Retinal pigment epithelial cell (primary cell): ENCODE results near the gene ZFHX2.

Source experiments
- DNase-seq: peaks from one replicate; pipeline ENCODE4 v3.0.0-alpha.2; 2010; ENCODE audit warnings: low read depth
- H3K4me3 ChIP-seq: 2 replicates; pipeline ENCODE4 v1.5.1; 2011; ENCODE audit warnings: mild to moderate bottlenecking, low read length, control low read depth, moderate library complexity
- TF ChIP-seq, protein P1 (sequence below): conservative IDR thresholded peaks from 2 replicates; pipeline ENCODE4 v1.5.1; 2011; ENCODE audit warnings: low read depth, low read length, control low read depth, inconsistent platforms

Gene ZFHX2

DNA sequence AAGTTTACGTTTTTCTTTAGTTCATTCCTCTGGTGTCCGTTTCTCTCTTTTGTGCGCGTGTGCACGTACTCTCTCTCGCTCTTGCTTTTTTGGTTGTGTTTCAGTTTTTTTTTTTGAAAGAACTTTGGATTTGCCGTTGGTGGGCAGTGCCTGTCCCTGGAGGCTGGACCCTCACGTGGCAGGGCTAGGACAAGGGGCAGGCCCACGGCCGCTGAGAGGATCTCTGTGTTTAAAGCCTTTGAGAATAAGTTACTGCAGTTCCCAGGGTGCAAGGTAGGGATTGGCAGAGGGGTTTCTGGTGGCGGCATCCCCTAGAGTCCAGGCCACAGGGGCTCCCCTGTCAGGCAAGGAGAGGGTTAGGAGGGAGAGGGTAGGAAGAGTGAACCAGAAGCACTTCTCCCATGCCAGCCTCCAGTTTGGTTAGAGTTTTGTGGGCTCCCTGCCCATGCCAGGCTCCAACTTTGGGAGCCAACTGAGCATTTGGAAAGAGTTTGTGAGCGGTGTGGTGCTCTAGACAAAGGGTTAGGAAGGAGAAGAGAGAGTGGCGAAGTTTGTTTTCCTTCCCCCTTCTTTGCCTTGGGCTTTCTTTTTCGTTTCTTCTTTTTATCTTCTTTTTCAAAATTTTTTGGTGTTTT, 30.5 kb downstream of the ZFHX2 start:
- DNase-seq = no peak
- H3K4me3 ChIP-seq = no peak overlapping the region
- TF ChIP-seq, protein P1, sequence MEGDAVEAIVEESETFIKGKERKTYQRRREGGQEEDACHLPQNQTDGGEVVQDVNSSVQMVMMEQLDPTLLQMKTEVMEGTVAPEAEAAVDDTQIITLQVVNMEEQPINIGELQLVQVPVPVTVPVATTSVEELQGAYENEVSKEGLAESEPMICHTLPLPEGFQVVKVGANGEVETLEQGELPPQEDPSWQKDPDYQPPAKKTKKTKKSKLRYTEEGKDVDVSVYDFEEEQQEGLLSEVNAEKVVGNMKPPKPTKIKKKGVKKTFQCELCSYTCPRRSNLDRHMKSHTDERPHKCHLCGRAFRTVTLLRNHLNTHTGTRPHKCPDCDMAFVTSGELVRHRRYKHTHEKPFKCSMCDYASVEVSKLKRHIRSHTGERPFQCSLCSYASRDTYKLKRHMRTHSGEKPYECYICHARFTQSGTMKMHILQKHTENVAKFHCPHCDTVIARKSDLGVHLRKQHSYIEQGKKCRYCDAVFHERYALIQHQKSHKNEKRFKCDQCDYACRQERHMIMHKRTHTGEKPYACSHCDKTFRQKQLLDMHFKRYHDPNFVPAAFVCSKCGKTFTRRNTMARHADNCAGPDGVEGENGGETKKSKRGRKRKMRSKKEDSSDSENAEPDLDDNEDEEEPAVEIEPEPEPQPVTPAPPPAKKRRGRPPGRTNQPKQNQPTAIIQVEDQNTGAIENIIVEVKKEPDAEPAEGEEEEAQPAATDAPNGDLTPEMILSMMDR = no peak

DNA sequence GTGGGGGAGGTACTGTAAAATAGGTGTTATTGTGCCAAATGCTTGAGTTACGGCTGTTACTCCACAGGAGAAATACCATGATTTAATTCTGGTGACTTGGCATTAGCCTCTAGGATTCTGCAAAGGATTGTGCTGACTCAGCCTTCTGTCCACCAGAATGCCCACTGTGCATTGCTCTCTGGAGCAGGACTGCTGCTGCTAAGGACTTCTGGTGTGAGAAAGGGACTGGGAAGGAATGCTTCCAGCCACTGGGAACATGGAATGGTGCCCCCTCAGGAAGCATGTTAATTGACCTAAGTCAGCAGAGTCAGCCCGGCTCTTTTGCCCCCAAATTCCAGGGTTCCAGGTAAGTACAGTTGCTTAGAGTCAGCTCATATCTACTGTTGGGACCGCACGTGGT, 32.9 kb downstream of the ZFHX2 start:
- TF ChIP-seq, protein P1 = no peak
- H3K4me3 ChIP-seq = no peak overlapping the region
- DNase-seq = peak; percentile 5

DNA sequence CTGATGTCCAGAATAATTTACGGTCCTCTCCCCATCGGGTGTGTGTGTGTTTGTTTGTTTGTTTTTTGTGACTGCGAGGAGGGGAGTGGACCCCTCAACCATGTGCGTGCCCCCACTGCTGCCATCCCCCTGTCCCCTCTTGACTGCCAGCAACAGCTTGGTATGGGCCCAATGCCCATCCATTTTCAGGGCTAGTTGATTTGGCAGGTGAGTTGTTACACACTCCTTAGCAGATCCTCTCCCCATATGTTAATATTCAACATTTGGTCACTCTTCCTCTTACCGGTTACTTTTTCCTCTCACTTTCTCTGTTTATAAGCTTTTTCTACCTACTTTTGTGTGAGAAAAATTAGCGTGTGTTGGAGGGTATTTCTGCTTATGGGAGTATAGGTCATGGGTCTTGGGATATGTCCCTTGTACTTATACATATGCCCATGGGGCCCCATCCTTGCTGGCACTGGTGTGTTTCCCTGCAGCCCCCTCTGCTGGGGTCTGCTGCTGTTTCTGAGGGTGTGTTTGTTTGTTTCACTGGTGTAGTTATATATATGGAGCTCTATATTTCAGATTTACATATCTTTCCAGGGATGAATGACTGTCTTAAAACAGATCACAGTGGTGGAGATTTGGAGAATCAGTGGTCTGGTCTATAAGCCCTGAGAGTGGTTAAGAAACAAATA, 33.8 kb downstream of the ZFHX2 start:
- DNase-seq = no peak
- TF ChIP-seq, protein P1 = no peak
- H3K4me3 ChIP-seq = no peak overlapping the region

DNA sequence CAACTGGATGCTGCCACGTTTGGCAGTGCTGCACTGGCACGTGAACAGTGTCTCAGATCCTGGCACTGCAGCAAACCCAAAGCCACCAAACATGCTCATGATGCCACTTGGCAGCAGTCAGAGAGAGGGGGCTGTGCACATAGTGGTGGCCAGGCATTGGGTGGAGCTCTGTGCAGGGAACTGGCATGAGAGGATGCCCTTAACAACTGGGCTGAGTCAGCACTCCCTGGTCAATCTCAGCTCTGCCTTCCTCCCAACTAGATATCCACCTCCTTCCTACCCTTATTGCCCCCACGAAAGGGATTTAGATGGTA, 37.0 kb downstream of the ZFHX2 start:
- TF ChIP-seq, protein P1 = no peak
- no peak for DNase-seq
- H3K4me3 ChIP-seq = no peak overlapping the region

DNA sequence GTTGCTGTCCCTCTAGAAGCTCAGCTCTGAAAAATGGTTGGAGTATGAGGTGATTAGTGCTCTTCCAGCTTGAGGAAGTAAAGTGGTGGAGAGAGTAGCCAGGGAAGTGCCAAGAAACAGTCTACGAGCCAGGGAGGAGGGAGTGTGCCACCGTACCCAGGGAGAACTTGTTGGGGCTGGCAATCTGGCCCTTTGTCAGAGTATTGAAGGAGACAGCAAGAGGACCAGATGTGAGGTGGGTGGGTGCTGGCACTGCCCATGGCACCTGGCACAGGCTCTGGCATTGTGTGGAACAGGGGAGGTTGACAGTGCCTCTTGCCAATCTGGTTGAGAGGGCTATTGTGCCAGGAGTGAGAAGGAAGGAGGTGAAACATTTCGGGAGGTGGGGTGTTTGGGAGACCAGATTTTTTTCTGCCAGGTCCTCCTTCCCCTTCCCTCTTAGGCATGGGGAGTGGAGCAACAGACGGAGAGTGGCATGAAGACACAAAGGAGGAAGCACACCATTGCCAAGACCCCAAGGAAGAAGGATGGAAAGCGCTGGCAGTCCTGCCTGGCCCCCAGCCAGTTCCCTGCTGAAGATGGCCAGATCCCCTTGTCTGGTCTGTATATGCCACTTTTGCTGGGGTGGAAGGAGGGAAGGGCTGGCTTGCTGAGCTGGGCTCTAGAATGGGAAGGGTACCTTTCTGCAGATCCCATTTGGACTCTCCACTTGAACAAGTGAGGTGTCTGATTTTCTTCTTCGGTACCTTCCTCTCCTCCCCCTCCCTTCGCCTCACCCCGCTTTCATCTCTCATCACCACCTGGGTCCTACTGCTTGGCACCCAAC, 37.5 kb downstream of the ZFHX2 start:
- DNase-seq = no peak
- no peak overlapping the region for H3K4me3 ChIP-seq
- TF ChIP-seq, protein P1 = no peak

DNA sequence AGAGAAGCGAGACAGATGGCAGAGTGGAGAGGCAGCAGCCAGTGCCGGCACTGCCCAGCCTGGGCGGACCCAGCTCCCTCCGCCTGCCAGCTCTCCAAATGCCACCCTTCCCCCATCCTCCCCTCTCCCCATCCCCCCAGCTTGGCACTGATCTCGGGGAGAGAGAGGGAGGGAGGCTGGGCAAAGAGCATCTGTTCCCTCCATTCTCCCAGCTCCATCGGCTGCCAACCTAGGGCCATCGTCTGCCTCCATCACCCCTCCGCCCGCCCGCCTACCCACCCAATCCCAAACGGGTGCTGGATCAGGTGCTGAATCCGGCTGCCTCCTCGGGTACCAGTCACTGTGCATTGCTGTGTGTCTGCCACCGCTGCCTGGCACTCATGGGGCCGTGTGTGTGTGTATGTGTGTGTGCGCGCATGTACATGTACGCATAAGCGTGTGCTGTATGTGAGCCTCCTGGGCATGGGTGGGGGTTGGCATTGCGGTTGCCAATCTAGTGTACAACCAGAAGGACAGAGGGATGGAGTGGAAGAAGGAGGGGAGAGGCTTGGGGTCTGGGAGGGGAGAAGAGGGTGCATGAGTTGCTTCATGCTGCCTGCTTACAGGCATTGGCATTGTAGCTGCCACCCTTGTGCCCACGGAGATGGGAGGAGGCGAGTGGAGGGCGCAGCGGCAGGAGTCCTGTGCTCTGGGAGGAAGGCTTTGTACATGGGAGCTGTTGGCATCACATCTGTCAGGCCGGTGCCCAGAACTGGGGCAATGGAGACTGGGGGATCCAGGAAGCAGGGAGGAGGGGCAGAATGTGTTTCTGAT, 38.4 kb downstream of the ZFHX2 start:
- TF ChIP-seq, protein P1 = no peak
- no peak overlapping the region for H3K4me3 ChIP-seq
- no peak for DNase-seq
